GM18502 (cell line): ENCODE results near the gene HIGD2A.
"Not testable (repeated sequence)": the region's sequence is repeated elsewhere in the genome, so short reads cannot be mapped to it uniquely, and the experiment has no call there.

Experiments
- ATAC-seq: cut with Tn5 transposase; IDR thresholded peaks from one replicate; pipeline ENCODE4 v1.9.1; 2021; ENCODE audit warnings: mild to moderate bottlenecking; ENCODE audit not compliant: unreplicated experiment, poor library complexity

HIGD2A gene

DNA sequence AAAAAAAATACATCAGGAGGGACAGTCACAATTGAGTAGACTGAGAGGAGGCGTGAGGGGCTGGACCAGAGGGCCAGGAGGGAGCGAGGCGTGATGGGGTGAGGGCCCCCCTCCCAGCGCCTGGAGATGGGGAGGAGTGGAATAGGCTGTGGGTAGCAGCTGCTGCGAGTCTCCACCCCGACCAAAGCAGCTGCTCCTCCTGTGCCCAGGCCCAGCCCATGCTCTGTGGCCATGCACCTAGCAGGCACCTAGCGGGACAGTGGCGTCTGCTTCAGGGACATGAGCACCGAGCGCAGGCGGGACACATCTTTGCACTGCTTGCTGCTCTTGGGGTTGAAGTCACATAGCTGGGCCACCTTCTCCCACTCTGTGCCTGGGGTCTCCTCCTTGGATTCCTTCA is 4.0 kb downstream of the HIGD2A start:
- no peak for ATAC-seq

DNA sequence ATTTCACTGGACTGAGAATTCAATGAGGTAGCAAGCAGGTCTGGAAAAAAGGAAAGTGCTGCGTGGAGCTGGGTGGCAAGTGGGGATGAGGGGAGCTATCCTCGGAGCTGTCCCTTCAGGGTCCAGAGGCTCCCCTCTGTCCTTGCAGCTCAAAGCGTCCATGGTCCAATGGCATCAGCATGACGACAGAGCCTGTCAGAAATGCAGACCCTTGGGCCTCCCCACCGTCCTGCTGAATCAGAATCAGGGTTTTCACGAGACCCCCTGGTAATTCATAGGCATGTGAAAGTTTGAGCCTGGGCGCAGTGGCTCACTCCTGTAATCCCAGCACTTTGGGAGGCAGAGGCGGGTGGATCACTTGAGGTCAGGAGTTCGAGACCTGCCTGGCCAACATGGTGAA is 5.5 kb downstream of the HIGD2A start:
- no peak for ATAC-seq

DNA sequence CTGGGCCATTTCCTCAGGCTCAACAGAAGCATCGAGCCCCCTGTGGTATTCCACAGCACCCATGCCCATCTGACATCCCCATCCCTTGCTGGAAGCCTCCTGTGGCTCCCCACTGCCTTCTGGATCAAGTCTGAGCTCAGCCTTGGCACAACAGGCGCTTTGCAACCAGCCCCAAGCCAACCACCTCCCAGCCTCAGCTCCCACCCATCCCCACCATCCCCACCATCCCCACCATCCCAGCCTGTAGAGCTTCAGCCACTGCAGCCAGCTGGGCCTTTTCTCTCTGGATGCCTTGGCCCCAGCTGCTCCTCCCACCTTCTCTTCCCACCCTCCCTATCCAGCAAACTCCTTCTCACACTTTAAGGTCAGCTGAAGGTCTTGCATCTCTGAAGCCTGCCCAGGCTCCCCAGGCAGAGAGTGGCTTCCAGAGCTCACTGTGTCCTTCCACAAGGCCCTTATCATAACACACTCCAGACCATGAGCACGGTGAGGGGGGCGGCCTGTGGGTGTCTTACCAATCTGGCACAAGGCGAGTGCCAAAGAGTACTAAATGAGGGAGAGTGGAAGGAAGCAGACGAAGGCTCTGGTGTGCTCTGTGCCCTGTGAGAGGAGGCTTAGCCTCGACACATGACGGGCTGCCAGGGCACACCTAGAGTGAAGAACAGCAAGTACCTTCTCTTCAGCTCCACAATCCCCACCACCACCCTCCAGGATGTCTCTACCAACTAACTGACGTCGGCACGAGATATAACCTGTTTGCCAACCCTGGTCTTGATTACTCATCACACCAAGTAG is 6.5 kb downstream of the HIGD2A start:
- no peak for ATAC-seq

DNA sequence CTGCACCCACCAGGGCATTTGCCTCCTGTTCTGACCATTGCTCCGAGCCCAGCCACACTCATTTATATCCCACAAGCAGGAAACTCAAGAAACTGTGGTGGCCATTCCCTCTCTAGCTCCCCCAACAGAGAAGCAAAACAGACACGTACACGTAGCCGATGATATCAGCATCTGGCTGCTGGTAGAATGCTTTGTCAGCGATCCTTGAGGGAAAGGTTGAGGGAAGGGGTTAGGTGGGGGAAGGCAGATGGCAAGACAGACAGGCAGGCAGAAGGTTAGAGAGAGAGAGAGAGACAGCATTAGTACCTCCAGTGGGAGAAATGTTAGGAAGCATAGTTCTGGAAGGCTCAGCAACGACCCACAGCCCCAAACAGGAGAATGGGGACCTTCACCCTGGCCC is 7.8 kb downstream of the HIGD2A start:
- ATAC-seq, result no peak

DNA sequence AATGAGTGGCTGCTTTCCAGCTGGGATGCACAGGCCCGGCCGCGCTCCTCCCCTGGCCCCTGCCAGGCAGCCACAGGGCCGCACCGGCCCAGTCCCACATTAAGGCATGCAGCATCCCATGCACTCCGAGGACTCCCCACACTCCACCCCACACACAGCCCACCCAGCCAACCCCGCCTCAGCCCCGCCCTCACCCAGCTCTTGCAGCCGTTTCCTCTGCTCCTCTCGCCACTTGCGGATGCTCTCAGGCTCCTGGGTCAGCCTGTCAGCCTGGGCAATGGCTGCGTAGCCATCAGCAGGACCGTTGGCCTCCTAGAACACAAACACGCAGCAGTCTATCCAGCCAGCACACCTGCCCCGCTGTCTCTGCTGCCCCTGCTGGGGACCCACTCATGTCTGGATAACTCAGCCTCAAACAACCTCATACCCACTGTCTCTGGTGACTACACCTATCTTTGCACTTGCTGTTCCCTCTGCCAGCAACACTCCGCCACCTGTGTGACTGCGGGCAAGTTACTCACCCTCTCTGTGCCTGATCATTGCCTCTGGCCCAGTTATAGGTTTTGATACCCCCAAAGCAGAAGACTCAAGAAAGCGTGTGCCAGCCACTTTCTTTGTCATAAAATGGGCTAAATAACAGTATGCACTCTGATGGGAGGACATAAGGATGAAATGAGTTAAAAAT is 9.3 kb downstream of the HIGD2A start:
- ATAC-seq, result no peak

DNA sequence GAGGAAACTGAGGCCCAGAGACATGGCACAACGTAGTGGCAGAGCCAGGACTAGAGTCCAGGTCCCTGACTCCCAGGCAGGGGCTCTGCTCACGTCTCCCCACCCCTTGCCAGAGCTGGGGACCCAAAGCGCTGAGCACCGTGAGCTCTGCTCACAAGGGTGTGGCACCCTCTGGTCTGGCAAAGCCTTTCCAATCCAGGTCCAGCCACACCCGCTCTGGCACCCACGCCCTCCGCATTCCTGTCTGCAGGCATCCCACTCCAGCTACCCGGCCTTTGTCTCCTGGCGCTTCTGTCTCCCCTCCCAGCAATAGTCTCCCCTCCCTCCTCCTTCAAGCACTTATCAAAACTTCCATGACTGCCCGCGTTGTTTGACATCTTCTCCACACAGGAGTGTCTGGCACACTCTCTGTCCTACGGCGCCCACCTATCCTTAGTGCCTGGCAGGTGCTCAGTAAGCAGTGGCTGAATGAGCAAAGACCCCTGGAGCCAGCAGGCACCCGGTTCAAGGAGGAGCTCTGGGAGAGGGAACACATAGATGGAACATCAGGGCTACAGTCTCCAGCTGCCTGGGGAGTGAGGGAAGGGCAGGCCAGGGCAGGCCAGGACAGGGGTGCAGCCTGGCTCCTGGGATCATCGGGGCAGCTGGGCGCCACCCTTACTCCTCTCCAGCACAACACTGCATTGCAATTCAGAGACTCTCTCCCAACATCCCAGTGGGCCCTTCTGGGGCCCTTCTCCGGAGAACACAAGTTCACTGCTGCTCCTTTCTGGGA is 12.0 kb downstream of the HIGD2A start:
- no peak for ATAC-seq

DNA sequence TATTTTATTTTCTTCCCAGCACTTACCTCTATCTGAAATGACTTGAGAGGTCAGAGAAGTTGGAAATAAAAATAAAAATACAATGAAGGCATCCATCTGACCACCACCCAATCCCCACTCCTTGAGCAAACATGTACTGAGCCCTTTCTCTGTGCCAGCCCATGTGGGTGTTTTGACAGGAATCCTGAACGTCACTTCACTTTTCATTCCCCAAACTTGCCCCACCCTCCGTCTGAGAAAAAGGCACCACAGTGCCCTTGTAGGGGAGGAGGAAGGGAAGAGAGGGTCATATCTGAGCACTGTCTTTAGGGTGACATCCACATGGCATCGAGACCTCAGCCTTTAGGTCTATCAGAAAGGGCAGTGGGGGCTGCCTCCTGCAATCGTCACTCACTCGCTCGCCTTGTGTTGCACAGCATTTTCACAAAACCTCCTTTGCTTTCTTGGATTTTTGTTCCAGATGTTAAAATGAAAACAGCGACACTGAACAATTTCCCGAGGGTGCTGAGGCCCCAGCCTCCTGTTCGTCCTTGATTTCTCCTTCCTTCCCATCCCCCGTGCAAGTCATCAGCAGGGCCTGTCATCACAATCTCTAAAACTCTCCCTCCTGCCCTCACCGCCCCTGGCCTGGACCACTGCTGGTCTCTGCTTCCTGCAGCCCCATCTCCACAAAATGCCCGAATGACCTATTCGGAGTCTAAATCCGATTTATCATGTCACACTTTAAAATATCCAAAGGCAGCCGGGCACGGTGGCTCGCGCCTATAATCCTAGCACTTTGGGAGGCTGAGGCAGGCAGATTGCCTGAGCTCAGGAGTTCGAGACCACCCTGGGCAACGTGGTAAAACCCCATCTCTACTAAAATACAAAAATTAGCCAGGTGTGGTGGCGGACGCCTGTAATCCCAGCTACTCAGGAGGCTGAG is 13.0 kb downstream of the HIGD2A start:
- no peak for ATAC-seq

DNA sequence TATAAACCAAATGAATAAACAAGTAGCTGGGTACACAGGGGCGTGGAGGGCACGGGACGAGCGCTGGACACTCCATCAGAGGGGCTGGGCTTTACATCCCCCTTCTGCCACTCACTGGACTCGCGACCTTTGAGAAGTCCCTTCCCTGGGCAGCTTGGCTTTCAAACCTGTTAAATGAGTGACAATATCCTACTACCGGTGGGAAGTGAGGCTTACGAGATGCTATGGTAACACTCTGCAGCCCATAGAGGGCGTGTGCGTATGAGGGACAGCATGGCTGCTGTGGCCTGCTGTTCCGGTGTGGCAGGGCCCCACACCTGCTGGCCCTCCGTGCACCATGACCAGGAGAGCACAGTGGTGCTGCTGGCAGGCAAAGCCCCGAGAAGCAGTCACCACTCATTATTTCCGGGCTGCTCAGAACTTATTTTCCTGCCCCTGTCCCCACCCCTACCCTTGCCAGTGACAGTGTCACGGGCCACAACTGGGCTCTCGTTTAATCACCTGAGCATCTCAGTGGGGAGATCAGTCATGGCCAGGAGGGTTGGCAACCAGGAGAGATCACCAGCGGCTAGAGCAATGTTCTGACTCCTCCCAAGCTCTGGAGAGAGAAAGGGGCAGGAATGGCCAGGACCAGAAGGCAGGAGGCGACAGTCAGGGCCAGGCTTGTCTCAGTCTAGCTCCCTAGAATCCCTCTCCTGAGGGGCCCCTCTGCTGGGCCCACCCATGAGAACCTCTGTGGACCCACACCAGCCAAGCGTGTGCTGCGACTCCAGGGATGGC is 17.3 kb downstream of the HIGD2A start:
- ATAC-seq, result no peak

DNA sequence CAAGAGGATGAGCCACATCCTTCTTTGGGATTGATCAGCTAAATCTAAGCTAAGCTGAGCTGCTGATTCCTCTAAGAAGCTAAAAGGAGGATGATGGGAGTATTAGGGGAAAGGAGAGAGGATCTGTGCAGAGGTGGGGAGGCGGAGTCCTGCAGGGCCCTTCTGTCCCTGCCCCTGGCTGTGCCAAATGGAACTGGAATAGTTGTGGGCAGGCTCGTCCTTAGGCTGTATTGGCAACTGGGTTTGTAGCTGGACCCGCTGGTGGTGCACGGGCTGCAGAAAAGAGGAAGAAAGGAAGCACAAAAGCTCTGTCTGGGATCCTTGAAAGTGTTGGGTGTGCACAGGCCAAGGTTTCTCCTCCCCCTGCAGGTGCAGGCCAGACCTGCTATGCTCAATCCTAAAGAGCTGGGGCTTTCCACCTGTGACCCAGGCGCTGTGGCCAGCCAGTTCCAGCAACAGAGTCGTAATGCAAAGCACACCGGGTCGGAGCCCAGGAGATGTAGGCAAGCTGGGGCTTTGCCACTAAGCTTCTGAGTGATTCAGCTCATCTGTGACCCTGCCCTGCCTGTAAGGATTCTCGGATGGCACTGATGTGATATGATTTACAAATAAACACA is 18.0 kb downstream of the HIGD2A start:
- ATAC-seq, result no peak

DNA sequence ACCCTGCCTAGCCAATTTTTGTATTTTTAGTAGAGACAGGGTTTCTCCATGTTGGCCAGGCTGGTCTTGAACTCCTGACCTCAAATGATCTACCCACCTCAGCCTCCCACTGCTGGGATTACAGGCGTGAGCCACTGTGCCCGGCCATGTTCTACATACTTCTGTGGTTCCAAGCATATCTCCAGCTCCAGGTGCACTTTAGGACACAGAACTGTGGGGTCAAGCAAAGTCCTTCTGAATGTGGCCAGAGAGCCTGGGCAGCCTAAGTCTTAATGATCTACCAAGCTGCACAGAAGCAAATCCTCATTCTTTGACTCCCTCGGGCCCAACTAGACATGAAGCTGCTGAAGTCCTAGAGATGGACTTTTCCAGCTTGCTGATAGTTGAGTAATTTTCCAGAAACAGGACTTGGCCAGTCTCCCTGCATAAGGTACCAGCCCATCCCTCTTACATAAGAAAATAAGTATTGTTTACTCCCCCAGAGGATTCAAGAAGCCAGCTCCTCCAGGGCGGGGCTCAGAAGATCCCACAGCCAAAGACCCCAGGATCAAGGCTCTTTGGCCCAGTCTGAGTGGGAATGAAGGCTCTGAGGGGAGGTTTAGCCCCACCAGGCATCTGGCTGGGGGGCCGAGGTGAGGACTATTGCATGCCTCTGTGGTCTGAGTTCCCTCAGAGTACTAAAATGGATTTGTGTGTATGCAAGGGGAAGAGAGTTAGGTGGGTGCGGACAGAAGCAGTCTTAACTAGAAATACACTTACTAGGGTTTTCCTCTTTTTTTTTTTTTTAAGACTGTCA is 19.1 kb downstream of the HIGD2A start:
- ATAC-seq, result no peak

DNA sequence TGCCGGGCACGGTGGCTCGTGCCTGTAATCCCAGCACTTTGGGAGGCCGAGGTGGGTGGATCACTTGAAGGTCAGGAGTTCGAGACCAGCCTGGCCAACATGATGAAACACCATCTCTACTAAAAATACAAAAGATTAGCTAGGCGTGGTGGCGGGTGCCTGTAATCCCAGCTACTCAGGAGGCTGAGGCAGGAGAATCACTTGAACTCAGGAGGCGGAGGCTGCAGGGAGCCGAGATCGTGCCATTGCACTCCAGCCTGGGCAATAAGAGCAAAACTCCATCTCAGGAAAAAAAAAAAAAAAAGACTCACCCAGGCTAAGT is 19.7 kb downstream of the HIGD2A start:
- ATAC-seq, result not testable (repeated sequence)

DNA sequence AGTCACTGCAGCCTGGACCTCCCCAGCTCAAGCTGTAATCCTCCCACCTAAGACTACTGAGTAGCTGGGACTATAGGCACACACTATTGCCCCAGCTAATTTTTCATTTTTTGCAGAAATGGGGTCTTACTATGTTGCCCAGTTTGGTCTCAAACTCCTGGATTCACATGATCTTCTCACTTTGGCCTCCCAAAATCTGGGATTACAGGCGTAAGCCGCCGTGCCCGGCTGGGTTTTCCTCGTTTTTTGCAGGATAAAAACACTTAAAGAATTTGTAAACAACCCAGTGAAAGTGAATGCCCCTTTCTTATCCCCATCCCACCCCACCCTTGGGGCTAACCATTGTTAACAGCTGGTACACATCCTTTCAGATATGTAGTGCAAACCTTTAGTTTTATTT is 20.0 kb downstream of the HIGD2A start:
- ATAC-seq, result no peak

DNA sequence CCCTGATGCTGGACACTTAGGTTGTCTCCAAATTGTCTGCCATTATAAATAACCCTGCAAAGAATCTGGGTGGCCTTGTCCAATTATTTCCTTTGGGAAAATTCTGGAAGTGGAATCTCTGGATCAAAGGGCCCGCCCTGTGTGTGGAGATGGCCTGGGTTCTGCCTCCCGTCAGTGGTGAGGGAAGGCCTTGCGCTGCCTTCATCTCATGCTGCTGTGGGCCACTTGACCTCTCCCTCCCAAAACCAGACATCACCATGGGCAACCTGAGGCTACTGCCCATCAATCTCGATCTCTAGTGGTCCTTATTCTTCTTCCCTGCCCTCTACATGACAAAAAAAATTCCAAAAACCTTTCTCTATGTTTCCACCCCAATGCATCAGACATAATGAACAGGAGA is 21.2 kb downstream of the HIGD2A start:
- no peak for ATAC-seq

DNA sequence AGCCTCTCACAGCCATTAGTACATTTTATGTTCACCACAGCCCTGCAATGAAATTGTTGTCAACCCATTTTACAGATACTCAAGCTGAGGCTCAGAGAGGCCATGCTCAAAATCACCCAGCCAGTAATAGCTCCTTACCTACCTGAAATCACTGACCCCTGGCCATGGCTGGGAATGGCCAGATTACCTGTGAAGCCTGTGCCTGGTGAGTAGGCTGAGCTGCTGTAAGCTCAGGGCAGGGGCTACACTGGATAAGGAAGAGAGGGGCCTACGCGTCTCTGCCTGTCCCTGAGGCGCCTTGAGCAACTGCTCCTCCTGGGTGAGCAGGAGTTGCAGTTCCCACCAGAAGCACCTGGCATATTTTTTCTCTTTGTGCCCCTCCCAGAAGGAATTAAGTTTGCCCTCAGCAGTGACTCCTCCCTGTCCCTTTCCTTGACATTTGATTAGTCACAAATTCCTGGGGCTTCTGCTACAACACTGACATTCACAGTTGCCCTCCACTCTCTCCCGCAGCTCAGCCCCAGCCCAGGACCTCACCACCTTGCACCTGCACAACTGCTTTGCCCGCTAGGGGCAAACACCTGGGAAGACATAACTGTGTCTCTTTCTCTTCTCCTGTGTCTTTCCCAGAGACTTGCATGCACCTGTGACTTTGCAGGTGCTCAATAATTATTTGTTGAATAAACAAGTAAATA is 22.1 kb downstream of the HIGD2A start:
- ATAC-seq, result no peak

DNA sequence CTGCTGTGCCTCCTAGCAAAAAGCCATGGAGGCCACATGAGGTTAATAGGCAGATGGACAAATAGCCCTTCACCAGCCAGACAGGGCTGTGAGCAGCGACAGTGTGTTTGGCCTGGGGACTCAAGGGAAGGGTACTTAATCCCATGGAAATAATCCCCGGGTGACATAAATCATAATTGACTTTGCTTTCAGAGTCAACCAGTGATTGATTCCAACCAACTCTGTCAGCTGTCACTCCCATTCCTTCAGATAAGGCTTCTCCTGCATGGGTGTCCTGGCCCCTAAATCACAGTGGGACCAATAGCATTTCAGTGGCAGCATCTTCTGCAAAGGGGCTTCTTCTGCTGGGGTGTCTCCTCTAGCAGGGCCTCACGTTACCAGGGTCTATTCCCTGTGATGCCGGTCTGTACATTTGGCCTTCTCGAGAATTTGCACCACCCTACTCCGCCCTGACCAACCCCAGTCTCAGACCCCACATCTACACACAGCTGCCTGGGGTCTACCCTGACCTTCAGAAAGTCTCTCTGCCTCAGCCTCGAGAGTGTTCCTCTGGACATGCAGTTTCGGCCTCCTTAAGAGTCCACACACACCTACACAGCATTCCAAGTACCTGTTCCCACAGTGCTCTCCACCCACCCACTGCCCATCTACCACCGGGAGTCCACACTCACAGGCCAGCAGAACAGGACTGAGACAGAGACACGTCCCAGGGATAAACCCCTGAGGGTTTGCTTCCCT is 24.1 kb downstream of the HIGD2A start:
- no peak for ATAC-seq

DNA sequence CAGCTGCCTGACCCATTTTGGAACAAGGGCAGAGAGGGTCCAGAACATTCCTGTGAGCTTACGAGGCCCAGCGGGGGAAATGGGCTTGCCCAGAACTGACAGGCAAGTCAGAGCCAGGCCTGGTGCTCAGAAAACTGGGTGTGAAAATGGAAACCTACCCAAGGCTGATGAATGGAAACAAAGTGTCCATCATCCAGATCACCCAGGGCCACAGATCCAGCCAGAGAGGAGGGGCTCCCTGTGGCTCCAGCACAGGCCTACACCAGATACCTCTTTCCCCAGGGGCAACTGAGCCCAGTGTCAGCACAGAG is 24.7 kb downstream of the HIGD2A start:
- ATAC-seq, result no peak

DNA sequence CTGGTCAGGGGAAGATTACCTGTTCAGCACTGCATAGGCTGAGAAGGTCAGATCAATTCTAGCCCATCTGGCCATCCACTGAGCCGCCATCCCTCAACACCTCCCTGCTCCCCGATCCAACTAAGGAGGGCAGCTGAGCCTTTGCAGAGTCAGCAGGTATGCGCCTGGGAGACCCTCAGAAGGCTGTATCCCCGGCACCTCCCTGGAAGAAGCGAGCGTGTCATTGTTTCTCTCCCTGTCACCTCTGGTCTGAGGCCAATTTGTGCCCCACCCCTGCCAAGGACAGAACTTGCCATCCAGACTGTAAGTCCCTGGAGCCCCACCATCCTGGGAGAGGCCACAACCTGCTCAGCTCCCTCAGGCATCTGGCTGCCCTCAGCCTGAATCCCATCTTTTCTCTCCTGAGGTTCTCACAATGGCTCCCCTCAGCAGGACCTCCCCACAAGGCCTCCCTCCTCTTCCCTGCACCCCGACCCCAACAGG is 25.2 kb downstream of the HIGD2A start:
- no peak for ATAC-seq
